CD4-positive, alpha-beta T cell (primary cell): Measurements from ENCODE around the gene TTLL8. TPM values are rescaled to one million over a fixed set of nuclear protein-coding genes. Genes with fewer than 3 reads are reported as not detected.
"Not testable (repeated sequence)": the region's sequence is repeated elsewhere in the genome, so short reads cannot be mapped to it uniquely, and the experiment has no call there.

Experiments
- ATAC-seq: fragments of 200-7000 bp; cut with Tn5 transposase; one replicate; pipeline ENCODE4 v1.10.0; 2022; ENCODE audit warnings: mild to moderate bottlenecking; ENCODE audit not compliant: poor library complexity
- CTCF ChIA-PET: fragments of 350-600 bp; sonication (Branson Sonifier 250); formaldehyde crosslinking; loops from one replicate; lab custom pipeline; 2021; ENCODE audit warnings: antibody characterized with exemption, inconsistent platforms; lab: Charles Lee
- POLR2A ChIA-PET: fragments of 350-600 bp; sonication (Branson Sonifier 250); formaldehyde crosslinking; loops from one replicate; lab custom pipeline; 2021; ENCODE audit warnings: antibody characterized with exemption, inconsistent platforms; lab: Charles Lee
- DNase-seq, 14 experiments: peaks; one replicate each; pipeline ENCODE4 v3.0.0-alpha.2; 2013 to 2020; ENCODE audit warnings: mixed read lengths in 2 of 14
- H3K27ac ChIP-seq, 2 donors: one replicate each; pipeline versions ENCODE4 v1.5.1 to v1.7.0; 2013; ENCODE audit warnings: low read length in 2 of 2, low read depth in 1 of 2, mild to moderate bottlenecking in 1 of 2
- H3K27me3 ChIP-seq, 2 experiments: 1 replicate in 1 of 2; 2 replicates in 1 of 2; pipeline versions ENCODE4 v1.6.1 to v1.7.0; 2013; ENCODE audit warnings: low read length in 2 of 2, control low read depth in 1 of 2, mild to moderate bottlenecking in 1 of 2, moderate library complexity in 1 of 2; ENCODE audit not compliant: insufficient read depth in 2 of 2, control insufficient read depth in 1 of 2
- H3K36me3 ChIP-seq: one replicate; pipeline ENCODE4 v1.6.1; 2013; ENCODE audit warnings: low read length, control low read depth; ENCODE audit not compliant: insufficient read depth
- H3K4me1 ChIP-seq: one replicate; pipeline ENCODE4 v1.6.1; 2013; ENCODE audit warnings: low read length, control low read depth; ENCODE audit not compliant: insufficient read depth
- H3K4me3 ChIP-seq: one replicate; pipeline ENCODE4 v1.5.1; 2013; ENCODE audit warnings: mild to moderate bottlenecking, low read length, moderate library complexity
- H3K9me3 ChIP-seq, 2 experiments: 1 replicate in 1 of 2; 2 replicates in 1 of 2; pipeline versions ENCODE4 v1.6.1 to v1.7.0; 2013; ENCODE audit warnings: low read length in 2 of 2, mild to moderate bottlenecking in 2 of 2, control low read depth in 1 of 2, moderate library complexity in 1 of 2; ENCODE audit not compliant: control insufficient read depth in 1 of 2, insufficient read depth in 1 of 2
- H3K27ac Mint-ChIP-seq: one replicate; pipeline ENCODE4 v1.8.0; 2020; ENCODE audit warnings: mixed read lengths
- H3K27me3 Mint-ChIP-seq: one replicate; pipeline ENCODE4 v1.8.0; 2021; ENCODE audit warnings: mixed read lengths
- H3K36me3 Mint-ChIP-seq: one replicate; pipeline ENCODE4 v1.8.0; 2021; ENCODE audit warnings: low read depth, mixed read lengths
- H3K4me1 Mint-ChIP-seq: one replicate; pipeline ENCODE4 v1.8.0; 2021; ENCODE audit warnings: low read depth, mixed read lengths
- H3K4me3 Mint-ChIP-seq: one replicate; pipeline ENCODE4 v1.8.0; 2020; ENCODE audit warnings: mild to moderate bottlenecking, mixed read lengths
- H3K9me3 Mint-ChIP-seq: one replicate; pipeline ENCODE4 v1.8.0; 2020; ENCODE audit warnings: mixed read lengths
- CTCF ChIP-seq: fragments of 200-600 bp; IDR thresholded peaks from one replicate; pipeline ENCODE4 v1.8.0; 2022; ENCODE audit warnings: antibody characterized with exemption, mild to moderate bottlenecking
- intact Hi-C, 2 experiments: fragments of 100-400 bp; cut with DNase I in 1 of 2; cut with micrococcal nuclease in 1 of 2; formaldehyde crosslinking; loops; one replicate each; pipeline versions ENCODE4 v1.15.1 to v1.9.0; 2023 to 2025; cut with DNase I, micrococcal nuclease
- total RNA-seq, 174 experiments: library from RNA in 2 of 174; stranded (reverse) in 2 of 174; gene quantifications; one replicate each; pipeline ENCODE4 v1.2.3 and lab custom pipeline; 2021 to 2026

Gene TTLL8
- total RNA-seq, 2 experiments from 2014 or later: not detected

- ChIA-PET POLR2A (no interaction called here), CTCF (no interaction called here)
- no peak overlapping the region for H3K27ac Mint-ChIP-seq
- H3K36me3 Mint-ChIP-seq: no peaks in the 10 kb centered on the region
- peaks cover 9% of the 10 kb centered on the region for H3K4me1 ChIP-seq
- TF ChIP-seq CTCF: no peak
- intact Hi-C loops: loop anchor here in 1 of 2 experiments (5.0 kb wide), 1 partner anchor 41 kb away; no protein-coding TSS in a partner anchor
- no peaks in the 10 kb centered on the region for H3K27me3 ChIP-seq
- no peak overlapping the region for H3K27ac ChIP-seq
- ATAC-seq (no peak), DNase-seq (no peak)
- peaks cover 7 to 18% of the 10 kb centered on the region in 2 experiments for H3K9me3 ChIP-seq
- H3K4me1 Mint-ChIP-seq: peaks cover 6% of the 10 kb centered on the region
- no peak overlapping the region for H3K4me3 Mint-ChIP-seq
- H3K9me3 Mint-ChIP-seq: peaks cover 6% of the 10 kb centered on the region
- H3K36me3 ChIP-seq: no peaks in the 10 kb centered on the region
- no peak overlapping the region for H3K4me3 ChIP-seq
- peaks cover 12% of the 10 kb centered on the region for H3K27me3 Mint-ChIP-seq
Measured at GRCh38 chr22:49991167-49991566, 66.9 kb downstream of the TTLL8 start.

- H3K4me3 Mint-ChIP-seq, H3K4me1 ChIP-seq, DNase-seq, H3K27ac Mint-ChIP-seq, H3K36me3 ChIP-seq, H3K36me3 Mint-ChIP-seq, ATAC-seq, POLR2A ChIA-PET, H3K27ac ChIP-seq, H3K4me1 Mint-ChIP-seq, CTCF ChIA-PET, H3K4me3 ChIP-seq, H3K27me3 ChIP-seq: not testable (repeated sequence)
- H3K9me3 ChIP-seq: peaks cover 15 to 18% of the 10 kb centered on the region in 2 experiments
- H3K27me3 Mint-ChIP-seq: peaks cover 24% of the 10 kb centered on the region
- intact Hi-C loops: loop anchor here (5.0 to 10.0 kb wide), 2 partner anchors 42 to 45 kb away; no protein-coding TSS in a partner anchor
- H3K9me3 Mint-ChIP-seq: peaks cover 11% of the 10 kb centered on the region
Measured at GRCh38 chr22:49989826-49990225, 68.3 kb downstream of the TTLL8 start.

DNA sequence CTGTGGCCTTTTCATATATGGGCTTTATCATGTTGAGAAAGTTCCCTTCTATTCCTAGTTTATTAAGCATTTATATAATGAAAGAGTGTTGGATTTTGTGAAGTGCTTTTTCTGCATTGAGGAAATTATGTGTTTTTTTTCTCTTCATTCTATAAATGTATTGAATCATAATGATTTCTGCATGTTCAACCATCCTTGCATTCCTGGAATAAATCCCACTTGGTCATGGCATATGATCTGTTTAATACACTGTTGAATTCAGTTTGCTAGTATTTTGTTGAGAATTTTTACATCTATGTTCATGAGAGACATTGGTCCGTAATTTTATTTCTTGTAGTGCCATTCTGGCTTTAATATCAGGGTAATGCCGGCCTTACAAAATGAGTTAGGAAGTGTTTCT lies 71.8 kb downstream of the TTLL8 start:
- intact Hi-C loops: loop anchor here in 1 of 2 experiments (10.0 kb wide), 1 partner anchor 48 kb away; no protein-coding TSS in a partner anchor
- POLR2A ChIA-PET: no interaction called here
- Histone ChIP-seq H3K27ac (no peak overlapping the region), H3K4me1 (peaks cover 15% of the 10 kb centered on the region), H3K36me3 (no peaks in the 10 kb centered on the region), H3K9me3 (peaks cover 15 to 19% of the 10 kb centered on the region in 2 experiments), H3K27me3 (peaks cover 13 to 15% of the 10 kb centered on the region in 2 experiments), H3K4me3 (no peak overlapping the region)
- Mint-ChIP-seq H3K27ac (no peak overlapping the region), H3K4me3 (no peak overlapping the region), H3K4me1 (peaks cover 6% of the 10 kb centered on the region), H3K36me3 (peaks cover 4% of the 10 kb centered on the region), H3K27me3 (peaks cover 32% of the 10 kb centered on the region), H3K9me3 (peaks cover 11% of the 10 kb centered on the region)
- TF ChIP-seq CTCF: no peak
- ATAC-seq (no peak), DNase-seq (no peak)
- CTCF ChIA-PET: interaction anchor here (2.3 kb wide), 1 partner anchor 56 kb away, joined by 8 read pairs; no protein-coding TSS in a partner anchor
